Endothelial cell (in vitro differentiated cells): Measurements from ENCODE around the gene DNAJA4. TPM values are rescaled to one million over a fixed set of nuclear protein-coding genes. Genes with fewer than 3 reads are reported as not detected.

ENCODE experiments used
- DNase-seq: peaks from one replicate; pipeline ENCODE4 v3.0.0; 2021; ENCODE audit warnings: low spot score
- H3K27ac Mint-ChIP-seq: one replicate; pipeline ENCODE4 v1.8.0; 2021; ENCODE audit warnings: mixed read lengths, inconsistent platforms; ENCODE audit not compliant: unreplicated experiment
- H3K27me3 Mint-ChIP-seq: one replicate; pipeline ENCODE4 v1.8.0; 2021; ENCODE audit warnings: mild to moderate bottlenecking, moderate library complexity, mixed read lengths, inconsistent platforms; ENCODE audit not compliant: unreplicated experiment
- H3K36me3 Mint-ChIP-seq: one replicate; pipeline ENCODE4 v1.8.0; 2021; ENCODE audit warnings: mild to moderate bottlenecking, low read depth, mixed read lengths, inconsistent platforms; ENCODE audit not compliant: unreplicated experiment
- H3K4me1 Mint-ChIP-seq: one replicate; pipeline ENCODE4 v1.8.0; 2021; ENCODE audit warnings: mild to moderate bottlenecking, mixed read lengths, inconsistent platforms; ENCODE audit not compliant: unreplicated experiment
- H3K4me3 Mint-ChIP-seq: one replicate; pipeline ENCODE4 v1.8.0; 2021; ENCODE audit warnings: mild to moderate bottlenecking, mixed read lengths, inconsistent platforms; ENCODE audit not compliant: unreplicated experiment
- H3K9me3 Mint-ChIP-seq: one replicate; pipeline ENCODE4 v1.8.0; 2021; ENCODE audit warnings: mixed read lengths, inconsistent platforms; ENCODE audit not compliant: unreplicated experiment
- CTCF ChIP-seq: fragments of 200-600 bp; sonication (generic); IDR thresholded peaks from one replicate; pipeline ENCODE4 v1.5.0; 2021; ENCODE audit warnings: antibody characterized with exemption; ENCODE audit not compliant: unreplicated experiment
- total RNA-seq: library from RNA; stranded (reverse); fragmentation: NEBNext Ultra II Directional; extraction: Animal tissue kit (Norgen Biotek cat#: 25700); gene quantifications from one replicate; pipeline ENCODE4 v1.2.1, GENCODE V29; 2021; ENCODE audit not compliant: unreplicated experiment

Gene DNAJA4
- total RNA-seq, 1 donor from 2014 or later = 2.1 TPM

GRCh38 chr15:78325092-78325843 is 60.9 kb downstream of the DNAJA4 start:
- H3K27ac Mint-ChIP-seq = no peak overlapping the region
- no peak for DNase-seq
- TF ChIP-seq CTCF = no peak
- peaks cover 3% of the 10 kb centered on the region for H3K36me3 Mint-ChIP-seq
- H3K4me3 Mint-ChIP-seq = no peak overlapping the region
- H3K9me3 Mint-ChIP-seq = no peaks in the 10 kb centered on the region
- peaks cover 20% of the 10 kb centered on the region for H3K4me1 Mint-ChIP-seq
- H3K27me3 Mint-ChIP-seq = peaks cover 5% of the 10 kb centered on the region

- Mint-ChIP-seq H3K4me1 (peaks cover 15% of the 10 kb centered on the region), H3K4me3 (no peak overlapping the region), H3K9me3 (no peaks in the 10 kb centered on the region), H3K36me3 (peaks cover 3% of the 10 kb centered on the region), H3K27ac (no peak overlapping the region), H3K27me3 (peaks cover 1% of the 10 kb centered on the region)
- no peak for TF ChIP-seq CTCF
- no peak for DNase-seq
These were observed 63.1 kb downstream of the DNAJA4 start for GRCh38 chr15:78327466-78327865.

GRCh38 chr15:78329625-78330024 is 65.3 kb downstream of the DNAJA4 start:
- no peak for DNase-seq
- no peak overlapping the region for H3K27ac Mint-ChIP-seq
- TF ChIP-seq CTCF = no peak
- H3K9me3 Mint-ChIP-seq = no peaks in the 10 kb centered on the region
- H3K4me1 Mint-ChIP-seq = peaks cover 11% of the 10 kb centered on the region
- no peaks in the 10 kb centered on the region for H3K36me3 Mint-ChIP-seq
- H3K4me3 Mint-ChIP-seq = no peak overlapping the region
- H3K27me3 Mint-ChIP-seq = peaks cover 1% of the 10 kb centered on the region

Other genes with a start within 250 kb of the DNAJA4 start
- gene TBC1D2B, start 186.9 kb upstream of the DNAJA4 start, total RNA-seq = 13.8 TPM
- gene SH2D7, start 172.0 kb upstream of the DNAJA4 start, total RNA-seq = not detected
- gene CIB2, start 133.1 kb upstream of the DNAJA4 start, total RNA-seq = 16.4 TPM
- gene IDH3A, start 115.2 kb upstream of the DNAJA4 start, total RNA-seq = 19.9 TPM
- 0.13 TPM for gene ACSBG1, start 30.0 kb upstream of the DNAJA4 start, total RNA-seq
- 43.9 TPM for gene SKIC8, start 35.0 kb downstream of the DNAJA4 start, total RNA-seq
- 3.3 TPM for gene CRABP1, start 75.8 kb downstream of the DNAJA4 start, total RNA-seq
- 71.3 TPM for gene IREB2, start 173.7 kb downstream of the DNAJA4 start, total RNA-seq
- 1.3 TPM for gene HYKK, start 243.0 kb downstream of the DNAJA4 start, total RNA-seq